Ishikawa (cell line): ENCODE measurements around the gene KCNJ15.

Experiments used
- CEBPB ChIP-seq: IDR thresholded peaks from 2 replicates; pipeline ENCODE4 v1.6.1; 2012
- CREB1 ChIP-seq: IDR thresholded peaks from 2 replicates; pipeline ENCODE4 v1.6.1; 2012; ENCODE audit warnings: low read depth
- EP300 ChIP-seq: IDR thresholded peaks from 2 replicates; pipeline ENCODE4 v1.6.1; 2012; ENCODE audit warnings: borderline replicate concordance
- MAX ChIP-seq: IDR thresholded peaks from 2 replicates; pipeline ENCODE4 v1.6.1; 2012
- NFIC ChIP-seq: IDR thresholded peaks from 2 replicates; pipeline ENCODE4 v1.6.1; 2012
- RAD21 ChIP-seq: IDR thresholded peaks from 2 replicates; pipeline ENCODE4 v1.6.1; 2012; ENCODE audit warnings: low read depth
- REST ChIP-seq: IDR thresholded peaks from 2 replicates; pipeline ENCODE4 v1.6.1; 2012; ENCODE audit warnings: low read depth, mild to moderate bottlenecking
- TAF1 ChIP-seq: IDR thresholded peaks from 2 replicates; pipeline ENCODE4 v1.6.1; 2012; ENCODE audit warnings: low read depth, mild to moderate bottlenecking
- TCF12 ChIP-seq: IDR thresholded peaks from 2 replicates; pipeline ENCODE4 v1.6.1; 2012; ENCODE audit warnings: low read depth
- TEAD4 ChIP-seq: IDR thresholded peaks from 2 replicates; pipeline ENCODE4 v1.6.1; 2012
- USF1 ChIP-seq: IDR thresholded peaks from 2 replicates; pipeline ENCODE4 v1.6.1; 2012
- YY1 ChIP-seq: IDR thresholded peaks from 2 replicates; pipeline ENCODE4 v1.6.1; 2012; ENCODE audit warnings: low read depth
- ZBTB7A ChIP-seq: IDR thresholded peaks from 2 replicates; pipeline ENCODE4 v1.6.1; 2012; ENCODE audit warnings: low read depth

- TF ChIP-seq RAD21 (no peak), TEAD4 (no peak), TCF12 (no peak), YY1 (no peak), CEBPB (no peak), MAX (no peak), USF1 (no peak), EP300 (no peak), TAF1 (no peak), NFIC (no peak), REST (no peak), CREB1 (no peak), ZBTB7A (no peak)
Measured at GRCh38 chr21:38257667-38258066, 876 bp downstream of the KCNJ15 start.
